Ishikawa (cell line): ENCODE measurements around the gene ASTN2.

ENCODE experiments used
- CEBPB ChIP-seq: IDR thresholded peaks from 2 replicates; pipeline ENCODE4 v1.6.1; 2012
- CREB1 ChIP-seq: IDR thresholded peaks from 2 replicates; pipeline ENCODE4 v1.6.1; 2012; ENCODE audit warnings: low read depth
- EGR1 ChIP-seq: IDR thresholded peaks from 2 replicates; pipeline ENCODE4 v1.6.1; 2012
- EP300 ChIP-seq: IDR thresholded peaks from 2 replicates; pipeline ENCODE4 v1.6.1; 2012; ENCODE audit warnings: borderline replicate concordance
- FOXM1 ChIP-seq: IDR thresholded peaks from 2 replicates; pipeline ENCODE4 v1.6.1; 2012; ENCODE audit warnings: low read depth, borderline replicate concordance
- NFIC ChIP-seq: IDR thresholded peaks from 2 replicates; pipeline ENCODE4 v1.6.1; 2012
- RAD21 ChIP-seq: IDR thresholded peaks from 2 replicates; pipeline ENCODE4 v1.6.1; 2012; ENCODE audit warnings: low read depth
- TAF1 ChIP-seq: IDR thresholded peaks from 2 replicates; pipeline ENCODE4 v1.6.1; 2012; ENCODE audit warnings: low read depth, mild to moderate bottlenecking
- TCF12 ChIP-seq: IDR thresholded peaks from 2 replicates; pipeline ENCODE4 v1.6.1; 2012; ENCODE audit warnings: low read depth
- TEAD4 ChIP-seq: IDR thresholded peaks from 2 replicates; pipeline ENCODE4 v1.6.1; 2012
- YY1 ChIP-seq: IDR thresholded peaks from 2 replicates; pipeline ENCODE4 v1.6.1; 2012; ENCODE audit warnings: low read depth
- ZBTB7A ChIP-seq: IDR thresholded peaks from 2 replicates; pipeline ENCODE4 v1.6.1; 2012; ENCODE audit warnings: low read depth
- TF ChIP-seq, protein P1 (sequence below): IDR thresholded peaks from 2 replicates; pipeline ENCODE4 v1.6.1; 2012
- TF ChIP-seq, protein P2 (sequence below): IDR thresholded peaks from 2 replicates; pipeline ENCODE4 v1.6.1; 2012
- TF ChIP-seq, protein P3 (sequence below): IDR thresholded peaks from 2 replicates; pipeline ENCODE4 v1.6.1; 2012; ENCODE audit warnings: low read depth, mild to moderate bottlenecking

Gene ASTN2

DNA sequence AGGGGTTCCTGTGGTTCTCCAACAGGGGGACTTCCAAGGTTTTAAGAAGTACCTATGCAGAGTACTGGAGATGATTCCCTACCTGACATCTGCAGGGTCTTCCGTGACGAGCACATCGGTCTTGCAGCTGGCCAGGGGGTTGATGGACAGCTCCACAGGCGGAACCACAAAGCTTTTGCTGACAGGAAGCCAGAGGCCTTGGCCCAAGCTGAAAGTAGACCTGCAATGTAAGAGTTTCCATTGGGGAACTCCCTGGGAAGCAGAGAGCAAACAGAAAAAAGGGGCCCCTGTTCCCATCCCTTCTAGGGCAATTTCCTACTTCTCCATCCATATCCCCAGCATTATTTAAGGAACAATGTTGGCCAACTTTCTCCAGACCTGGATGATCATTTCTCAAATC, 439.7 kb downstream of the ASTN2 start:
- TF ChIP-seq TAF1 (no peak), CEBPB (no peak), RAD21 (no peak), FOXM1 (no peak), ZBTB7A (no peak), EP300 (no peak), TCF12 (no peak)
- TF ChIP-seq, protein P1, sequence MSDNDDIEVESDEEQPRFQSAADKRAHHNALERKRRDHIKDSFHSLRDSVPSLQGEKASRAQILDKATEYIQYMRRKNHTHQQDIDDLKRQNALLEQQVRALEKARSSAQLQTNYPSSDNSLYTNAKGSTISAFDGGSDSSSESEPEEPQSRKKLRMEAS, result no peak

DNA sequence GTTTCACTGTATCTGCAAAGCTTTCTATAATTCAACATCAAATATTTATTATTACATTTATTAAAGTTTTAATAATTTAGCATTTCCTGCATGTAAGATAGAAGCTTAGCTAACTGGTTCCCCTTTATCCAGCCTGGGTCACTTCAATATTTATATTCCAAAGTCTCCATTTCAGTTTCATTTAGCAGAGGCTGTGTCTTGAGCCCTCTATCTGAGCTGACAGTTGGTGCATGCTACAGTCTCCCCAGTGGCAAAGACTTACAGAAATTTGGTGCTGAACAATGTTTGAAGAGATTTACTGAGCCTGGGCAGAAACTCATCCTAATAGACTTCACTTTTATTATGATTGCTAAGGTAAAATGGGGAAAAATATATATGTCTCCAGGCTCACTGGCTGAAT, 448.7 kb downstream of the ASTN2 start:
- TF ChIP-seq RAD21 (no peak), YY1 (no peak), TCF12 (no peak), NFIC (no peak), CEBPB (no peak), EGR1 (no peak), TEAD4 (no peak), ZBTB7A (no peak), CREB1 (no peak), EP300 (no peak), TAF1 (no peak), FOXM1 (no peak)
- TF ChIP-seq, protein P2, sequence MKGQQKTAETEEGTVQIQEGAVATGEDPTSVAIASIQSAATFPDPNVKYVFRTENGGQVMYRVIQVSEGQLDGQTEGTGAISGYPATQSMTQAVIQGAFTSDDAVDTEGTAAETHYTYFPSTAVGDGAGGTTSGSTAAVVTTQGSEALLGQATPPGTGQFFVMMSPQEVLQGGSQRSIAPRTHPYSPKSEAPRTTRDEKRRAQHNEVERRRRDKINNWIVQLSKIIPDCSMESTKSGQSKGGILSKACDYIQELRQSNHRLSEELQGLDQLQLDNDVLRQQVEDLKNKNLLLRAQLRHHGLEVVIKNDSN, result no peak
- TF ChIP-seq, protein P1, result no peak
- TF ChIP-seq, protein P3, sequence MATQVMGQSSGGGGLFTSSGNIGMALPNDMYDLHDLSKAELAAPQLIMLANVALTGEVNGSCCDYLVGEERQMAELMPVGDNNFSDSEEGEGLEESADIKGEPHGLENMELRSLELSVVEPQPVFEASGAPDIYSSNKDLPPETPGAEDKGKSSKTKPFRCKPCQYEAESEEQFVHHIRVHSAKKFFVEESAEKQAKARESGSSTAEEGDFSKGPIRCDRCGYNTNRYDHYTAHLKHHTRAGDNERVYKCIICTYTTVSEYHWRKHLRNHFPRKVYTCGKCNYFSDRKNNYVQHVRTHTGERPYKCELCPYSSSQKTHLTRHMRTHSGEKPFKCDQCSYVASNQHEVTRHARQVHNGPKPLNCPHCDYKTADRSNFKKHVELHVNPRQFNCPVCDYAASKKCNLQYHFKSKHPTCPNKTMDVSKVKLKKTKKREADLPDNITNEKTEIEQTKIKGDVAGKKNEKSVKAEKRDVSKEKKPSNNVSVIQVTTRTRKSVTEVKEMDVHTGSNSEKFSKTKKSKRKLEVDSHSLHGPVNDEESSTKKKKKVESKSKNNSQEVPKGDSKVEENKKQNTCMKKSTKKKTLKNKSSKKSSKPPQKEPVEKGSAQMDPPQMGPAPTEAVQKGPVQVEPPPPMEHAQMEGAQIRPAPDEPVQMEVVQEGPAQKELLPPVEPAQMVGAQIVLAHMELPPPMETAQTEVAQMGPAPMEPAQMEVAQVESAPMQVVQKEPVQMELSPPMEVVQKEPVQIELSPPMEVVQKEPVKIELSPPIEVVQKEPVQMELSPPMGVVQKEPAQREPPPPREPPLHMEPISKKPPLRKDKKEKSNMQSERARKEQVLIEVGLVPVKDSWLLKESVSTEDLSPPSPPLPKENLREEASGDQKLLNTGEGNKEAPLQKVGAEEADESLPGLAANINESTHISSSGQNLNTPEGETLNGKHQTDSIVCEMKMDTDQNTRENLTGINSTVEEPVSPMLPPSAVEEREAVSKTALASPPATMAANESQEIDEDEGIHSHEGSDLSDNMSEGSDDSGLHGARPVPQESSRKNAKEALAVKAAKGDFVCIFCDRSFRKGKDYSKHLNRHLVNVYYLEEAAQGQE, result no peak

DNA sequence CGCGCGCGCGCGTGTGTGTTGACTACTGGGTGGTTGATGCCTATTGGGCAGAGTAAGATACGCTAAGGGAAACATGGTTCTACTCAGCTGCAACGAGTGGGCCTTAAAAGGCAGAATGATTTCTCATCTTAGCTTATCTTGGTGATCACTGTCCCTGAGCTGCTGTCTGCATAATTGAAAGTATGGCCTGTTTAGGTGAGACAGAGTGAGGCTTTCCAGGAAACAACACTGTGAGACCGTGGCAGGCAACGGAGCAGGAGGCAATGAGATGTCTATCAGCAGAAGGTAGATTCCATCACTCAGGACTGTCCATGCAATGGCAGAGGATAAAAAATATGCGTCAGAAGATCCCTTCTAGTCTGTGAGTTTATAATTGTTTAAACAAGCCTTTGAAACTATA, 450.6 kb downstream of the ASTN2 start:
- TF ChIP-seq FOXM1 (no peak), ZBTB7A (no peak), EP300 (no peak), NFIC (no peak), CREB1 (no peak), TAF1 (no peak), YY1 (no peak)
- TF ChIP-seq, protein P3, result no peak
- TF ChIP-seq, protein P2, result no peak
- TF ChIP-seq, protein P1, result no peak

DNA sequence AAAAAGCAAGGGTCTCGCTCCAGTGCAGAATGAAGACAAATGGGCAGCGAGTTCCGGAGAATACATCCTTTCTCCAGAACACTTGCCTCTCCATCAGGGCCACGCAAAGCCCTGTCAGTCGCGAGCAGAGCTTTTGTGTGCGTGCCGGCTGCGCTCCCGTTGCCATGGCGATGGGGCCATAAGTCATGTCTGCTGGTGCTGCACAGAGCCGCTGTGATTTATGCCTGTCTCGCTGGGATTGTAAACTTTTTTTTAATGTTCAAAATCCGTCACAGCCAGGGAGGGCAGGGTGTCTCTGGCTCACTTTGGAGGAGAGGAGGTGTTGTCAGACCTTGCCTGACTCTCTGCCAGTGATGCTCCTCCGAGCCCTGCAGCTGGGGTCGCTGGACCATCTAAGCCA, 455.0 kb downstream of the ASTN2 start:
- no peak for TF ChIP-seq EP300

DNA sequence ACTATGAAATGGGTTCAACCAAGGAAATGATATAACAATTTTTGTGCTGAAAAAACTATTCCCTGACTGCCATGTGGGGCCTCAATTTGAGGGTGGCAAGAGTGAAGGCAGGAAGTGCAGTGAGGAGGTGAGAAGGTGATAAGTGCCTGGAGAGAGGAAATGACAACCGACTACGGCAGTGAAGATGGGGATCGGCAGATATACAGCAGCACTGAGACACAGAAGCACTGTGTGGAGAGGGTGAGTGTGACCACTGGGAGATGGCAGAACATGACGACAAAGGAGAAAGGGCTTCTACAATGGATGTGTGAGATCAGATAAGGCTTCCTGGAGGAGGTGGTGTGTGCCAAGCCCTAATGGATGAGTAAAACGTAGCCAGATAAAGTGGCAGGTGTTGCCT, 456.0 kb downstream of the ASTN2 start:
- TF ChIP-seq NFIC (no peak), YY1 (no peak), ZBTB7A (no peak), CEBPB (no peak), TAF1 (no peak), TCF12 (no peak), FOXM1 (no peak), TEAD4 (no peak), CREB1 (no peak), RAD21 (no peak), EGR1 (no peak), EP300 (no peak)
- TF ChIP-seq, protein P1, result no peak
- TF ChIP-seq, protein P2, result no peak
- TF ChIP-seq, protein P3, result no peak
